ENCODE measurements around the gene TAOK1. TPM values are rescaled to one million over a fixed set of nuclear protein-coding genes. Genes with fewer than 3 reads are reported as not detected.

Gene TAOK1
- total RNA-seq, 4 donors from 2014 or later, result 28.7 to 104 (median 42.8) TPM

- H3K27ac ChIP-seq, result peak overlapping the region in 1 of 4 donors; percentile 49
- no peaks in the 10 kb centered on the region for H3K36me3 ChIP-seq
- peak overlapping the region; percentile 47 to 83 (median 77) for H3K4me3 ChIP-seq
- DNase-seq, result peak in 1 of 3 donors; percentile 47
- peaks cover 9 to 42% (median 32%) of the 10 kb centered on the region in 4 donors for H3K4me1 ChIP-seq
- peak in 2 of 6 experiments; percentile 17 to 19 for TF ChIP-seq CTCF (IDR thresholded peaks at IDR 0.05)
- TF ChIP-seq POLR2A (IDR thresholded peaks at IDR 0.05), result no peak
- no peaks in the 10 kb centered on the region for H3K27me3 ChIP-seq
- H3K9me3 ChIP-seq, result no peaks in the 10 kb centered on the region
These were observed 203.7 kb downstream of the TAOK1 start for GRCh38 chr17:29593591-29594518.

- no peaks in the 10 kb centered on the region for H3K27me3 ChIP-seq
- no peak overlapping the region for H3K4me3 ChIP-seq
- no peaks in the 10 kb centered on the region for H3K36me3 ChIP-seq
- DNase-seq, result peak in 1 of 3 donors; percentile 44
- H3K4me1 ChIP-seq, result peaks cover 9 to 42% (median 32%) of the 10 kb centered on the region in 4 donors
- H3K27ac ChIP-seq, result no peak overlapping the region
- TF ChIP-seq POLR2A (IDR thresholded peaks at IDR 0.05) (no peak), CTCF (IDR thresholded peaks at IDR 0.05) (no peak)
- H3K9me3 ChIP-seq, result no peaks in the 10 kb centered on the region
These were observed 204.4 kb downstream of the TAOK1 start for GRCh38 chr17:29594519-29595090.

GRCh38 chr17:29595107-29595942, 205.2 kb downstream of the TAOK1 start:
- Histone ChIP-seq H3K9me3 (no peaks in the 10 kb centered on the region), H3K27ac (no peak overlapping the region), H3K27me3 (no peaks in the 10 kb centered on the region), H3K4me3 (no peak overlapping the region), H3K4me1 (peaks cover 2 to 35% (median 27%) of the 10 kb centered on the region in 4 donors), H3K36me3 (no peaks in the 10 kb centered on the region)
- no peak for DNase-seq
- TF ChIP-seq CTCF (IDR thresholded peaks at IDR 0.05) (no peak), POLR2A (IDR thresholded peaks at IDR 0.05) (no peak)

- no peak overlapping the region for H3K4me3 ChIP-seq
- H3K9me3 ChIP-seq, result no peaks in the 10 kb centered on the region
- TF ChIP-seq CTCF (IDR thresholded peaks at IDR 0.05), result no peak
- TF ChIP-seq POLR2A (IDR thresholded peaks at IDR 0.05), result no peak
- no peak for DNase-seq
- no peaks in the 10 kb centered on the region for H3K27me3 ChIP-seq
- no peaks in the 10 kb centered on the region for H3K36me3 ChIP-seq
- peaks cover 0 to 27% (median 22%) of the 10 kb centered on the region in 4 donors for H3K4me1 ChIP-seq
- H3K27ac ChIP-seq, result no peak overlapping the region
These were observed 206.0 kb downstream of the TAOK1 start for GRCh38 chr17:29595943-29596774.

All from Peyer's patch (tissue), 4 donors.